ENCODE results near the gene PHACTR1.

The PHACTR1 gene

DNA sequence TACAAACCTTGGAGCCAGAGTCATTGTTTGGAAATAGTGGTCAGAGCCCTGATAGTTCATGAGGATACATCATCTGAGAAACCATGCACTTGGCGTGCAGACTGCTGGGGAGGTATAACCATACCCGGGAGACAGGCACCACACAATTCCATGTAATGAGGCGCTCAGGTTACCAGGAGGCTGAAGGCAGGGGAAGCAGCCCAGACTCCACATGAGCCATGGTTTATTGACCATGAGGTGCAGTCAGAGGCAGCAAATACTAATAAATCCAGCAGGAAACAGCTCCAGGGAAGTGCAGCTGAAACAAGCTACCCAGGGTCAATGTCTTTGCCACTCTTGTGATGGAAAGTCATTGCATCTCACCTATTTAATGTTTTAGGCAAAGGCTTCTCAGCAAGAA lies 455.7 kb downstream of the PHACTR1 start:
- no peaks in the 10 kb centered on the region for H3K4me1 ChIP-seq (ENCODE audit: control insufficient read depth in 5 of 5, insufficient read depth in 5 of 5, low read length in 5 of 5)
- H3K36me3 ChIP-seq (ENCODE audit: control insufficient read depth in 5 of 5, insufficient read depth in 5 of 5, low read length in 5 of 5): no peaks in the 10 kb centered on the region
- H3K27me3 ChIP-seq (ENCODE audit: control insufficient read depth in 5 of 5, insufficient read depth in 4 of 5, low read length in 5 of 5): no peaks in the 10 kb centered on the region
- no peak overlapping the region for H3K27ac ChIP-seq (ENCODE audit: low read depth, low read length)
- no peak overlapping the region for H3K9ac ChIP-seq (ENCODE audit: low read length in 5 of 5)
- H3K9me3 ChIP-seq (ENCODE audit: control insufficient read depth in 5 of 5, low read length in 5 of 5): no peaks in the 10 kb centered on the region
- H3K4me3 ChIP-seq (ENCODE audit: low read depth in 1 of 5, low read length in 5 of 5): no peak overlapping the region

DNA sequence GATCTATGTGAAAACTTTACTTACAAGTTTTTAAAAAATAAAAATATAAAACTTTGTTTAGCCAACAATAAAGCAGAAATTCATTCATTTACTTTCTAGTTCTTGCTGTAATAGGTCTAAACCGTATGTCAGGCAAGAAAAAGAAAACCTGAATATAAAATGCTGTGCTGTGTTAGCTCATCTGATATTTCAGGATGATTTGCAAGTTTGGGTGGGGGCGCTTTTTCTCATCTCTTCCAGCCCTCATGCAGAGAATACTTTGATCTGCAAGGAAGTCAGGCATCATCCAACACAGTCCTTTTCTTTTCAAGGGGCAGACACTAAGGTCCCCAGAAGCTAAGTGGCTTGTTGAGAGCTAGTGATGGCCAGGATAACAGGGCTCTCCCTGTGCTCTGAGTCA lies 458.5 kb downstream of the PHACTR1 start:
- Histone ChIP-seq H3K9me3 (ENCODE audit: control insufficient read depth in 5 of 5, low read length in 5 of 5) (no peaks in the 10 kb centered on the region), H3K4me1 (ENCODE audit: control insufficient read depth in 5 of 5, insufficient read depth in 5 of 5, low read length in 5 of 5) (peaks cover 0 to 2% (median 0%) of the 10 kb centered on the region in 5 donors), H3K9ac (ENCODE audit: low read length in 5 of 5) (no peak overlapping the region), H3K27me3 (ENCODE audit: control insufficient read depth in 5 of 5, insufficient read depth in 4 of 5, low read length in 5 of 5) (peaks cover 0 to 2% (median 0%) of the 10 kb centered on the region in 5 donors), H3K4me3 (ENCODE audit: low read depth in 1 of 5, low read length in 5 of 5) (no peak overlapping the region), H3K27ac (ENCODE audit: low read depth, low read length) (no peak overlapping the region), H3K36me3 (ENCODE audit: control insufficient read depth in 5 of 5, insufficient read depth in 5 of 5, low read length in 5 of 5) (no peaks in the 10 kb centered on the region)

DNA sequence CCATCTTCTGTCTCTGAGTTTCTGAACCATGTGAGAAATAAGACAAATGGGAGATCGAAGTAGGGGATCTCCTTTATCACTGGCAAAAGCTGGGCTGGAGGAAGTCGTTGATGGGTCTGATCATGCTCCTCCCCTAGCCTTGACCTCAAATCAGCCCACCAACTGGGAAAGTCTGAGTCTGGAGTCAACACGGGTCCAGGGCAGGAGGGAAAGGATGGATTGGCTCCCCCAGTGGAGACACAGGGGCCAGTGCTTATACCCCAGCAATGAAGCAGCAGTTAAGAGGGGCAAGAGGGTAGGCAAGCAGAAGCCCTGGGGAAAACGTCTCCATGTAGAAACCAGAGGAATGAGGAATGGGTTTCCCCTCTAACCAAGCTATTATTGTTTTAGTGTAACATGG lies 459.2 kb downstream of the PHACTR1 start:
- Histone ChIP-seq H3K36me3 (ENCODE audit: control insufficient read depth in 5 of 5, insufficient read depth in 5 of 5, low read length in 5 of 5) (no peaks in the 10 kb centered on the region), H3K4me3 (ENCODE audit: low read depth in 1 of 5, low read length in 5 of 5) (no peak overlapping the region), H3K4me1 (ENCODE audit: control insufficient read depth in 5 of 5, insufficient read depth in 5 of 5, low read length in 5 of 5) (peaks cover 0 to 2% (median 0%) of the 10 kb centered on the region in 5 donors), H3K27me3 (ENCODE audit: control insufficient read depth in 5 of 5, insufficient read depth in 4 of 5, low read length in 5 of 5) (peaks cover 0 to 2% (median 0%) of the 10 kb centered on the region in 5 donors), H3K9me3 (ENCODE audit: control insufficient read depth in 5 of 5, low read length in 5 of 5) (no peaks in the 10 kb centered on the region), H3K9ac (ENCODE audit: low read length in 5 of 5) (no peak overlapping the region), H3K27ac (ENCODE audit: low read depth, low read length) (no peak overlapping the region)

DNA sequence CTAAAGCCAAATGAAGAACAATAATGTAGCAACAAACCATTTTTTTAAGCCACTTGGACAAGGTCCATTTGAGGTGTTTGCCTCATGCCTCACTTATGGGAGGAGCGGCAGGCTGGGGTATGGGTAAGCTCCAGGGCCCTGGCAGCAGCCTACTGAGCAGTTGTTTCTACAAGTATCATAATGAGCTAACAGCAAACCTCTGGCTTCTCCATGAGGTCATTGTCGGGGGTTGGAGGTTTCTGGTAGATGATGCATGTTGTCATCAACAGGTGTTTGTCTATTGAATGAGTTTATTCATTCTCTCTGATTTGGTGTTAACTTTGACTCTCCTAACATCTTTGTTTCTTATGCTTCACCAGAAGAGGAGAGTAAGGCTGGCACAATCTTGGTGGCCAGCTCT lies 461.1 kb downstream of the PHACTR1 start:
- no peaks in the 10 kb centered on the region for H3K9me3 ChIP-seq (ENCODE audit: control insufficient read depth in 5 of 5, low read length in 5 of 5)
- H3K4me3 ChIP-seq (ENCODE audit: low read depth in 1 of 5, low read length in 5 of 5): no peak overlapping the region

DNA sequence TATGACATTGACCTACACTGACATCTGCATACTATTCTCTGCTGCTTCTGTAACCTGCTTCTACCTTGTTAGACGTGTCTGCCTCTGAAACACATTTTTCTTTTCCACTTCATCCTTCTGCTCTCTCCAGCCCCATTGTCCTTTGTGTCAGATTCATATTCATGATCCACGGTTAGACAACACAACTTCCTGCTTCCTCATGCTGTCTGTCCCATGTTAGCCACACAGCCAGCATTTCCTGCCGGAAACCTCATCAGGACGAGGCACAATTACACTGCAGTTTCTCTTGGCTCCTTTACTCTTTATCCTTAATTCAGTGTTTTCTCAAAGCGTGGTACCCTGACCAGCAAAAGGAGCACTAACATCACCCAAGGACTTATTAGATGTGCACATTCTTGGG lies 461.5 kb downstream of the PHACTR1 start:
- Histone ChIP-seq H3K27me3 (ENCODE audit: control insufficient read depth in 5 of 5, insufficient read depth in 4 of 5, low read length in 5 of 5) (peaks cover 0 to 2% (median 0%) of the 10 kb centered on the region in 5 donors), H3K9me3 (ENCODE audit: control insufficient read depth in 5 of 5, low read length in 5 of 5) (no peaks in the 10 kb centered on the region), H3K27ac (ENCODE audit: low read depth, low read length) (no peak overlapping the region), H3K4me3 (ENCODE audit: low read depth in 1 of 5, low read length in 5 of 5) (no peak overlapping the region), H3K4me1 (ENCODE audit: control insufficient read depth in 5 of 5, insufficient read depth in 5 of 5, low read length in 5 of 5) (peaks cover 0 to 2% (median 0%) of the 10 kb centered on the region in 5 donors), H3K36me3 (ENCODE audit: control insufficient read depth in 5 of 5, insufficient read depth in 5 of 5, low read length in 5 of 5) (no peaks in the 10 kb centered on the region), H3K9ac (ENCODE audit: low read length in 5 of 5) (no peak overlapping the region)

More for the DNA sequence above, 461.1 kb downstream of the PHACTR1 start:
- no peaks in the 10 kb centered on the region for H3K36me3 ChIP-seq (ENCODE audit: control insufficient read depth in 5 of 5, insufficient read depth in 5 of 5, low read length in 5 of 5)
- H3K27me3 ChIP-seq (ENCODE audit: control insufficient read depth in 5 of 5, insufficient read depth in 4 of 5, low read length in 5 of 5): peaks cover 0 to 2% (median 0%) of the 10 kb centered on the region in 5 donors
- peaks cover 0 to 2% (median 0%) of the 10 kb centered on the region in 5 donors for H3K4me1 ChIP-seq (ENCODE audit: control insufficient read depth in 5 of 5, insufficient read depth in 5 of 5, low read length in 5 of 5)
- H3K9ac ChIP-seq (ENCODE audit: low read length in 5 of 5): no peak overlapping the region
- H3K27ac ChIP-seq (ENCODE audit: low read depth, low read length): no peak overlapping the region

DNA sequence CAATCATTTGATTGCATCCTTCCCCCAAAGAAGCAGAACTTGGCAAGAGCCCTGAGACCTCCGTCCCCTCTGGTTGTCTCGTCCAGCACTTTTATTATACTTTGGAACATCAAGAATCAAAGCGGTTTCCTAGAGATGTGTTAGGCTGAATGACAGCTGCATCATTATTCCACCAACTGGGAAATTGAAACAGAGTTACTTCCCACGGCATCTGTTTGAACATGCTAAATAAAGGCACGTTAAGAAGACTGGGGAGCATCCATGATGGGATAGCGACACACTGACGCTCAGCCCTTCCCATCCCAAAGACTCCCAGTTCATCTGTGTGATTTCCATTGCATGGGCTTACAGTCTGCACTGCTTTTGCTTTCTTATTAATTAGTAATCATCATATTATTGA lies 464.0 kb downstream of the PHACTR1 start:
- Histone ChIP-seq H3K36me3 (ENCODE audit: control insufficient read depth in 5 of 5, insufficient read depth in 5 of 5, low read length in 5 of 5) (peaks cover 0 to 9% (median 0%) of the 10 kb centered on the region in 5 donors), H3K9ac (ENCODE audit: low read length in 5 of 5) (no peak overlapping the region), H3K27ac (ENCODE audit: low read depth, low read length) (no peak overlapping the region), H3K4me1 (ENCODE audit: control insufficient read depth in 5 of 5, insufficient read depth in 5 of 5, low read length in 5 of 5) (peaks cover 0 to 2% (median 0%) of the 10 kb centered on the region in 5 donors), H3K27me3 (ENCODE audit: control insufficient read depth in 5 of 5, insufficient read depth in 4 of 5, low read length in 5 of 5) (peaks cover 0 to 2% (median 0%) of the 10 kb centered on the region in 5 donors), H3K9me3 (ENCODE audit: control insufficient read depth in 5 of 5, low read length in 5 of 5) (no peaks in the 10 kb centered on the region), H3K4me3 (ENCODE audit: low read depth in 1 of 5, low read length in 5 of 5) (no peak overlapping the region)

DNA sequence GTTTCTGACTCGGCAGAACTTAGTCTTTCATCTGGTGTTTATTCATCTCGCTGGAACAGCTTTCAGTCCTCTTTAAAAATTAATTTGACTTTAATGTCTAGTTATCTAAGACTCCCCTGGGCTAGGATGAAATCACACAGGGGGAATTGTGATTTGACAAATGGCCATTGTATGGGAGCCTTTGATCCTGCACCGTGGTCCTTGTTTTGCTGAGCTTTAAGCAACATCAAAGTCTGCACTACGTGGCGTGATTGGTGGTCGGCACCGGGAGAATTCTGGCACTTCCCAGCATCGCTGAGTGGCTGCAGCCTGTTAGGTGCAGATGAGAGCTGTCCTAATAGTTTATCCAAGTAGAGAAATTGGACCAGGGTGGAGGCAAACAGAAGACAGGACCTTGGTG lies 464.8 kb downstream of the PHACTR1 start:
- Histone ChIP-seq H3K9me3 (ENCODE audit: control insufficient read depth in 5 of 5, low read length in 5 of 5) (no peaks in the 10 kb centered on the region), H3K4me1 (ENCODE audit: control insufficient read depth in 5 of 5, insufficient read depth in 5 of 5, low read length in 5 of 5) (peaks cover 0 to 2% (median 0%) of the 10 kb centered on the region in 5 donors), H3K4me3 (ENCODE audit: low read depth in 1 of 5, low read length in 5 of 5) (no peak overlapping the region), H3K36me3 (ENCODE audit: control insufficient read depth in 5 of 5, insufficient read depth in 5 of 5, low read length in 5 of 5) (peaks cover 0 to 9% (median 0%) of the 10 kb centered on the region in 5 donors), H3K27me3 (ENCODE audit: control insufficient read depth in 5 of 5, insufficient read depth in 4 of 5, low read length in 5 of 5) (peaks cover 0 to 2% (median 0%) of the 10 kb centered on the region in 5 donors), H3K9ac (ENCODE audit: low read length in 5 of 5) (no peak overlapping the region), H3K27ac (ENCODE audit: low read depth, low read length) (no peak overlapping the region)

DNA sequence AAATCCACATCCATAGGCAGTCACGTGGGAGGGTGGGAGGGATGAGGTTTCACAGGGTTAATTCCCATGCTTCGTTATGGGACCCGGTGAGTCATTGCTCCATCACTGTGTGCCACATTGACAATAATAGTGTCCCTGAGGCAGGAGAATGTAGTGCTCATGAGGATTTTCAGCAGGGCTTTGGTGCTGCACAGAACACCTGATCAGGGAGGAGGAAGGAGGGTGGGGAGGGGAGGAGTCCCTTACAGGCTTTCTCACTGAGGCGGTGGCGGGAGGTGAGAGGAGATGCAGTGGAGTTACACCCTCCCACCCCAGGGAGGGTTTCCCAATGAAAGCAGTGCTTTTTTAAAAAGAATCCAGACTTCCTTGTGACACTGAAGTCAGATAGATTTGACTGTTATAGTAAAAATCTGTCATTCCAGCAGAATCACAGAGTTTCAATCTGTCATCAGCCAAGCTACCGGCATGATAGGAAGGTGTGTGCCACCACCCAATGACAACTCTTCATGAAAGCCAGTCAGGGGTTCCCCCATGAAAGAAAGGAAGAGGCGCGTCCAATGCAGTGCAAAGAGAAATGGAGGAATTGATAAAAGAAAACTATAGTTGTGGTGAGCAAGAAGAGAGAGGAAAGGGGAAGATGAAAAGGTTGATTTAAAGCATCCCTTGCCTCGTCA lies 467.0 kb downstream of the PHACTR1 start:
- Histone ChIP-seq H3K9me3 (ENCODE audit: control insufficient read depth in 5 of 5, low read length in 5 of 5) (no peaks in the 10 kb centered on the region), H3K4me3 (ENCODE audit: low read depth in 1 of 5, low read length in 5 of 5) (no peak overlapping the region), H3K27ac (ENCODE audit: low read depth, low read length) (no peak overlapping the region), H3K9ac (ENCODE audit: low read length in 5 of 5) (no peak overlapping the region), H3K27me3 (ENCODE audit: control insufficient read depth in 5 of 5, insufficient read depth in 4 of 5, low read length in 5 of 5) (no peaks in the 10 kb centered on the region), H3K36me3 (ENCODE audit: control insufficient read depth in 5 of 5, insufficient read depth in 5 of 5, low read length in 5 of 5) (peaks cover 0 to 9% (median 0%) of the 10 kb centered on the region in 5 donors), H3K4me1 (ENCODE audit: control insufficient read depth in 5 of 5, insufficient read depth in 5 of 5, low read length in 5 of 5) (no peaks in the 10 kb centered on the region)

DNA sequence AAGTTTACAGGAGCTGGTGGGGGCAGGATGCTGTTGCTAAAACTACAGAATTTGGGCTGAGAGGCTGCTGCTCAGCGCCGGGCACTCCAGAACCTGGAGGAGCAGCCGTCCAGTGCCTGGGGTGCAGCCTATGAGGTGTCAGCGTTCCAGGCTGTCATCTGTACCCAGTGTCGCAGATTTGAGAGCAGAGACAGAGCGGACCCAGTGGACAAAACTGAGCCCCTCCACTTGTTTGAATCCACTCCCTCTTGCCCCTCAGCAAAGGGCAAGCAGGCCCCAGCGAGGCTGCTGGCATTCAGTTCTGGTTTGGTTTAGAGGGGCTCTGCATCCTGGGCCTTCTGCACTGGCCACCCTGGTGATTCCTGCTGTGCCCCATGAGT lies 467.5 kb downstream of the PHACTR1 start:
- Histone ChIP-seq H3K4me3 (ENCODE audit: low read depth in 1 of 5, low read length in 5 of 5) (no peak overlapping the region), H3K4me1 (ENCODE audit: control insufficient read depth in 5 of 5, insufficient read depth in 5 of 5, low read length in 5 of 5) (no peaks in the 10 kb centered on the region), H3K27me3 (ENCODE audit: control insufficient read depth in 5 of 5, insufficient read depth in 4 of 5, low read length in 5 of 5) (no peaks in the 10 kb centered on the region), H3K9me3 (ENCODE audit: control insufficient read depth in 5 of 5, low read length in 5 of 5) (no peaks in the 10 kb centered on the region), H3K36me3 (ENCODE audit: control insufficient read depth in 5 of 5, insufficient read depth in 5 of 5, low read length in 5 of 5) (peaks cover 0 to 9% (median 0%) of the 10 kb centered on the region in 5 donors), H3K27ac (ENCODE audit: low read depth, low read length) (no peak overlapping the region), H3K9ac (ENCODE audit: low read length in 5 of 5) (no peak overlapping the region)

DNA sequence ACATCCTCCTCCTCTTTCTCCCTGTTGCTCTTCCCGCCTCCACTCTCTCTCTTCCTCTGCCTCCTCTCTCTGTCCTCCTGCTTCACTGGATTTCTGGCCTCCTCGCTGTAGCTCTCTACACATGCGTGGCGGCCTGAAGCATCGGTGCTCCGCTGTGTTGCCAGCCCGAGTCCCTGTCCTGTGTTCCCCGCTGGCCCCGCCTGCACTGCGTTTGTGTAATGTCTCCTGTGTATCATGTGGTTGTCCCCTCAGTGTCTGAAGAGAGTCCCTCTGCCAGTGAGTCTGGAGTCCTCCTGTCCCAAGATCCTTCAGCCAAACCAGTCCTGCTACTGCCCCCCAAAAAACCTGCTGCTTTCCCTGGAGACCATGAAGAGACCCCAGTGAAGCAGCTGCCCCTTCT lies 468.0 kb downstream of the PHACTR1 start:
- H3K9ac ChIP-seq (ENCODE audit: low read length in 5 of 5): no peak overlapping the region
- H3K27me3 ChIP-seq (ENCODE audit: control insufficient read depth in 5 of 5, insufficient read depth in 4 of 5, low read length in 5 of 5): no peaks in the 10 kb centered on the region
- H3K9me3 ChIP-seq (ENCODE audit: control insufficient read depth in 5 of 5, low read length in 5 of 5): no peaks in the 10 kb centered on the region
- no peak overlapping the region for H3K4me3 ChIP-seq (ENCODE audit: low read depth in 1 of 5, low read length in 5 of 5)
- peaks cover 0 to 9% (median 0%) of the 10 kb centered on the region in 5 donors for H3K36me3 ChIP-seq (ENCODE audit: control insufficient read depth in 5 of 5, insufficient read depth in 5 of 5, low read length in 5 of 5)
- no peak overlapping the region for H3K27ac ChIP-seq (ENCODE audit: low read depth, low read length)
- H3K4me1 ChIP-seq (ENCODE audit: control insufficient read depth in 5 of 5, insufficient read depth in 5 of 5, low read length in 5 of 5): no peaks in the 10 kb centered on the region
